Measurements from ENCODE around the gene FOXR1. TPM values are rescaled to one million over a fixed set of nuclear protein-coding genes. Genes with fewer than 3 reads are reported as not detected.

Gene FOXR1
- total RNA-seq, 4 donors from 2014 or later, result not detected

GRCh38 chr11:118956094-118956846, 15.3 kb upstream of the FOXR1 start, which contains the start of gene UPK2:
UPK2 (plus strand) TSS chr11:118956298; CDS start chr11:118956351, 53 bp downstream.
- no peak within 1 kb of the TSS for H3K4me3 ChIP-seq
- H3K27me3 ChIP-seq, result peaks cover 3% of the 10 kb centered on the region
- TF ChIP-seq POLR2AphosphoS5 (IDR thresholded peaks at IDR 0.05) (peak in 1 of 3 donors; percentile 19), CTCF (IDR thresholded peaks at IDR 0.05) (peak; percentile 93 to 99), EP300 (IDR thresholded peaks at IDR 0.05) (no peak)
- H3K9me3 ChIP-seq, result no peaks in the 10 kb centered on the region
- DNase-seq (ENCODE audit: low spot score in 2 of 2), result peak; percentile 91
- H3K4me1 ChIP-seq, result peaks cover 5% of the 10 kb centered on the region
- no peak within 1 kb of the TSS for H3K27ac ChIP-seq
- no peaks in the 10 kb centered on the region for H3K36me3 ChIP-seq
- WGBS, result no CpG with 5 or more reads among the region's 7 CpGs

GRCh38 chr11:118956847-118957469, 14.6 kb upstream of the FOXR1 start:
- TF ChIP-seq POLR2A (IDR thresholded peaks at IDR 0.05), result no peak
- TF ChIP-seq POLR2AphosphoS5 (IDR thresholded peaks at IDR 0.05), result no peak
- no peak for TF ChIP-seq EP300 (IDR thresholded peaks at IDR 0.05)
- no peak for TF ChIP-seq CTCF (IDR thresholded peaks at IDR 0.05)
- Histone ChIP-seq H3K36me3 (no peaks in the 10 kb centered on the region), H3K27ac (no peak overlapping the region), H3K4me1 (peaks cover 5% of the 10 kb centered on the region), H3K27me3 (peaks cover 3% of the 10 kb centered on the region), H3K4me3 (no peak overlapping the region), H3K9me3 (no peaks in the 10 kb centered on the region)
- WGBS, result 63% methylated on average over 9 of the region's 14 CpGs
- no peak for DNase-seq (ENCODE audit: low spot score in 2 of 2)

- WGBS, result 90% methylated on average over 11 of the region's 11 CpGs
Measured at GRCh38 chr11:118957549-118957948, 14.0 kb upstream of the FOXR1 start.

GRCh38 chr11:118957968-118958367, 13.6 kb upstream of the FOXR1 start:
- peaks cover 3% of the 10 kb centered on the region for H3K27me3 ChIP-seq
- H3K36me3 ChIP-seq, result no peaks in the 10 kb centered on the region
- 91% methylated on average over 6 of the region's 8 CpGs for WGBS
- H3K4me1 ChIP-seq, result peaks cover 5% of the 10 kb centered on the region
- H3K27ac ChIP-seq, result no peak overlapping the region
- no peak for DNase-seq (ENCODE audit: low spot score in 2 of 2)
- TF ChIP-seq CTCF (IDR thresholded peaks at IDR 0.05) (no peak), POLR2AphosphoS5 (IDR thresholded peaks at IDR 0.05) (no peak)
- no peaks in the 10 kb centered on the region for H3K9me3 ChIP-seq
- H3K4me3 ChIP-seq, result no peak overlapping the region

More at GRCh38 chr11:118957549-118957948, 14.0 kb upstream of the FOXR1 start:
- Histone ChIP-seq H3K9me3 (no peaks in the 10 kb centered on the region), H3K27ac (no peak overlapping the region), H3K36me3 (no peaks in the 10 kb centered on the region), H3K4me3 (no peak overlapping the region), H3K27me3 (peaks cover 3% of the 10 kb centered on the region), H3K4me1 (peaks cover 5% of the 10 kb centered on the region)
- no peak for DNase-seq (ENCODE audit: low spot score in 2 of 2)
- TF ChIP-seq POLR2AphosphoS5 (IDR thresholded peaks at IDR 0.05) (no peak), EP300 (IDR thresholded peaks at IDR 0.05) (no peak), POLR2A (IDR thresholded peaks at IDR 0.05) (no peak), CTCF (IDR thresholded peaks at IDR 0.05) (no peak)

- DNase-seq (ENCODE audit: low spot score in 2 of 2), result no peak
- 88% methylated on average over 2 of the region's 2 CpGs for WGBS
Measured at GRCh38 chr11:118958577-118958976, 13.0 kb upstream of the FOXR1 start.

More at GRCh38 chr11:118958577-118958976, 13.0 kb upstream of the FOXR1 start:
- Histone ChIP-seq H3K36me3 (no peaks in the 10 kb centered on the region), H3K9me3 (no peaks in the 10 kb centered on the region), H3K4me3 (no peak overlapping the region), H3K4me1 (peaks cover 5% of the 10 kb centered on the region), H3K27me3 (no peaks in the 10 kb centered on the region), H3K27ac (no peak overlapping the region)
- TF ChIP-seq POLR2AphosphoS5 (IDR thresholded peaks at IDR 0.05), result no peak
- TF ChIP-seq CTCF (IDR thresholded peaks at IDR 0.05), result no peak
- no peak for TF ChIP-seq EP300 (IDR thresholded peaks at IDR 0.05)
- TF ChIP-seq POLR2A (IDR thresholded peaks at IDR 0.05), result no peak

Measured in suprapubic skin (tissue), 4 donors.